ENCODE data around the gene SMYD3. TPM values are rescaled to one million over a fixed set of nuclear protein-coding genes. Genes with fewer than 3 reads are reported as not detected.
A peak's percentile ranks its signal among the peaks of the same experiment; 100 is the strongest.

SMYD3 gene
- total RNA-seq, 1 donor from 2014 or later = 34.9 TPM

- Mint-ChIP-seq H3K4me1 (no peaks in the 10 kb centered on the region), H3K4me3 (no peak overlapping the region), H3K27me3 (ENCODE audit: low read depth) (no peaks in the 10 kb centered on the region), H3K36me3 (no peaks in the 10 kb centered on the region), H3K27ac (no peak overlapping the region), H3K9me3 (no peaks in the 10 kb centered on the region)
- no peak for TF ChIP-seq CTCF (IDR thresholded peaks at IDR 0.05; ENCODE audit: unreplicated experiment)
- DNase-seq (ENCODE audit: low spot score in 2 of 2, unreplicated experiment in 2 of 2) = no peak
Observed at GRCh38 chr1:246377625-246378153, 129.4 kb downstream of the SMYD3 start.

- Mint-ChIP-seq H3K27me3 (ENCODE audit: low read depth) (no peaks in the 10 kb centered on the region), H3K4me3 (no peak overlapping the region), H3K36me3 (no peaks in the 10 kb centered on the region), H3K4me1 (no peaks in the 10 kb centered on the region), H3K27ac (no peak overlapping the region), H3K9me3 (no peaks in the 10 kb centered on the region)
- DNase-seq (ENCODE audit: low spot score in 2 of 2, unreplicated experiment in 2 of 2) = no peak
- TF ChIP-seq CTCF (IDR thresholded peaks at IDR 0.05; ENCODE audit: unreplicated experiment) = no peak
Observed at GRCh38 chr1:246373828-246374569, 133.1 kb downstream of the SMYD3 start.

- H3K36me3 Mint-ChIP-seq = no peaks in the 10 kb centered on the region
- no peak for DNase-seq (ENCODE audit: low spot score in 2 of 2, unreplicated experiment in 2 of 2)
- no peak for TF ChIP-seq CTCF (IDR thresholded peaks at IDR 0.05; ENCODE audit: unreplicated experiment)
- no peaks in the 10 kb centered on the region for H3K27me3 Mint-ChIP-seq (ENCODE audit: low read depth)
- peak overlapping the region; percentile 34 for H3K27ac Mint-ChIP-seq
- H3K4me1 Mint-ChIP-seq = no peaks in the 10 kb centered on the region
- no peak overlapping the region for H3K4me3 Mint-ChIP-seq
- no peaks in the 10 kb centered on the region for H3K9me3 Mint-ChIP-seq
Observed at GRCh38 chr1:246372559-246372958, 134.5 kb downstream of the SMYD3 start.

GRCh38 chr1:246367041-246367440, 140.0 kb downstream of the SMYD3 start:
- H3K9me3 Mint-ChIP-seq = no peaks in the 10 kb centered on the region
- no peak for TF ChIP-seq CTCF (IDR thresholded peaks at IDR 0.05; ENCODE audit: unreplicated experiment)
- H3K4me1 Mint-ChIP-seq = no peaks in the 10 kb centered on the region
- no peak overlapping the region for H3K4me3 Mint-ChIP-seq
- no peaks in the 10 kb centered on the region for H3K36me3 Mint-ChIP-seq
- DNase-seq (ENCODE audit: low spot score in 2 of 2, unreplicated experiment in 2 of 2) = no peak
- no peaks in the 10 kb centered on the region for H3K27me3 Mint-ChIP-seq (ENCODE audit: low read depth)
- no peak overlapping the region for H3K27ac Mint-ChIP-seq

GRCh38 chr1:246365708-246366107, 141.4 kb downstream of the SMYD3 start:
- no peak for TF ChIP-seq CTCF (IDR thresholded peaks at IDR 0.05; ENCODE audit: unreplicated experiment)
- no peak for DNase-seq (ENCODE audit: low spot score in 2 of 2, unreplicated experiment in 2 of 2)
- no peak overlapping the region for H3K27ac Mint-ChIP-seq
- peaks cover 3% of the 10 kb centered on the region for H3K36me3 Mint-ChIP-seq
- H3K4me1 Mint-ChIP-seq = no peaks in the 10 kb centered on the region
- no peak overlapping the region for H3K4me3 Mint-ChIP-seq
- H3K9me3 Mint-ChIP-seq = peaks cover 11% of the 10 kb centered on the region
- H3K27me3 Mint-ChIP-seq (ENCODE audit: low read depth) = no peaks in the 10 kb centered on the region

Data from mesothelial cell of epicardium (in vitro differentiated cells).